OCI-M2 (cell line): ENCODE data around the gene DSTYK.
"Not testable (repeated sequence)": the region's sequence is repeated elsewhere in the genome, so short reads cannot be mapped to it uniquely, and the experiment has no call there.

Experiments
- DNase-seq: peaks from one replicate; lab custom pipeline; 2025; ENCODE audit not compliant: unreplicated experiment; lab: John Stamatoyannopoulos, UW

DSTYK gene

GRCh38 chr1:205217418-205217817, 5.9 kb upstream of the DSTYK start:
- DNase-seq, result no peak

GRCh38 chr1:205216588-205216987, 5.1 kb upstream of the DSTYK start:
- no peak for DNase-seq

GRCh38 chr1:205214756-205215155, 3.3 kb upstream of the DSTYK start:
- DNase-seq, result no peak

GRCh38 chr1:205211839-205212536, 486 bp upstream of the DSTYK start:
- no peak for DNase-seq

- DNase-seq, result no peak
These were observed 740 bp downstream of the DSTYK start for GRCh38 chr1:205210756-205211168.

- no peak for DNase-seq
These were observed 2.7 kb downstream of the DSTYK start for GRCh38 chr1:205208811-205209210.

GRCh38 chr1:205205055-205205454, 6.4 kb downstream of the DSTYK start:
- DNase-seq, result no peak

GRCh38 chr1:205204552-205204951, 7.0 kb downstream of the DSTYK start:
- DNase-seq, result no peak

- DNase-seq, result no peak
These were observed 11.6 kb downstream of the DSTYK start for GRCh38 chr1:205199931-205200299.

- no peak for DNase-seq
These were observed 12.2 kb downstream of the DSTYK start for GRCh38 chr1:205199090-205199930.

- no peak for DNase-seq
These were observed 19.2 kb downstream of the DSTYK start for GRCh38 chr1:205192287-205192686.

- DNase-seq, result no peak
These were observed 19.9 kb downstream of the DSTYK start for GRCh38 chr1:205191622-205192021.

GRCh38 chr1:205190845-205191577, 20.5 kb downstream of the DSTYK start:
- DNase-seq, result no peak

- no peak for DNase-seq
These were observed 22.4 kb downstream of the DSTYK start for GRCh38 chr1:205189131-205189530.

- DNase-seq, result no peak
These were observed 22.9 kb downstream of the DSTYK start for GRCh38 chr1:205188596-205188995.

- no peak for DNase-seq
These were observed 23.4 kb downstream of the DSTYK start for GRCh38 chr1:205188098-205188497.

- DNase-seq, result no peak
These were observed 24.1 kb downstream of the DSTYK start for GRCh38 chr1:205187420-205187819.

GRCh38 chr1:205186191-205186590, 25.3 kb downstream of the DSTYK start:
- DNase-seq, result no peak

GRCh38 chr1:205183676-205184335, 27.7 kb downstream of the DSTYK start:
- DNase-seq, result no peak

GRCh38 chr1:205182930-205183329, 28.6 kb downstream of the DSTYK start:
- DNase-seq, result no peak

- not testable (repeated sequence) for DNase-seq
These were observed 31.2 kb downstream of the DSTYK start for GRCh38 chr1:205180331-205180730.
